K562 (cell line): ENCODE results near the gene CCDC138. TPM values are rescaled to one million over a fixed set of nuclear protein-coding genes. Genes with fewer than 3 reads are reported as not detected.

Source experiments
- ATAC-seq: fragments of 200-7000 bp; cut with Tn5 transposase; 3 replicates; pipeline ENCODE4 v1.9.1; 2020; ENCODE audit warnings: moderate library complexity
- BruUV-seq: library from RNA; stranded (reverse); fragments of 400-500 nt; replicated peaks from 2 replicates; lab custom pipeline; 2021; lab: Mats Ljungman, UMichigan
- CTCF ChIA-PET: fragments of 300-600 bp; formaldehyde crosslinking; extraction: SDS; loops from one replicate; lab custom pipeline; 2021; ENCODE audit warnings: low intra/inter-chr PET ratio; lab: Yijun Ruan, JAX
- POLR2A ChIA-PET: fragments of 300-600, 350-650 bp; sonication (Branson Sonifier 250); formaldehyde crosslinking; extraction: SDS; loops from one replicate; lab custom pipeline; 2021; ENCODE audit warnings: antibody characterized with exemption, inconsistent platforms; lab: Yijun Ruan, JAX
- DNase-seq, 4 experiments: peaks; one replicate each; pipeline versions ENCODE4 v3.0.0 to v3.0.0-alpha.2; 2011 to 2018; ENCODE audit warnings: low spot score in 3 of 4, mixed read lengths in 3 of 4; ENCODE audit errors: extremely low read depth in 1 of 4
- FAIRE-seq: peaks from 2 replicates; lab custom pipeline; 2011; peaks lifted over from hg19 to GRCh38; lab: Jason Lieb, UNC
- H2AFZ ChIP-seq: 2 replicates; pipeline ENCODE4 v1.6.0; 2011; ENCODE audit warnings: low read depth, low read length, control low read depth, inconsistent platforms
- H3K27ac ChIP-seq: fragments of 200-600 bp; 3 replicates; pipeline ENCODE4 v1.8.0; 2011; ENCODE audit warnings: low read depth, mild to moderate bottlenecking, control low read depth, inconsistent platforms, low read length, moderate library complexity, mixed read lengths; ENCODE audit errors: extremely low read depth
- H3K27me3 ChIP-seq, 2 experiments: fragments of 300-600 bp in 1 of 2; 2 replicates in 1 of 2; 3 replicates in 1 of 2; pipeline versions ENCODE4 v1.6.0 to v1.8.0; 2011; ENCODE audit warnings: inconsistent platforms in 2 of 2, low read length in 2 of 2, mild to moderate bottlenecking in 1 of 2, mixed read lengths in 1 of 2, moderate library complexity in 1 of 2; ENCODE audit not compliant: control insufficient read depth in 2 of 2, insufficient read depth in 2 of 2
- H3K36me3 ChIP-seq: fragments of 300-600 bp; 3 replicates; pipeline ENCODE4 v1.8.0; 2011; ENCODE audit warnings: mild to moderate bottlenecking, low read length, inconsistent platforms; ENCODE audit not compliant: control insufficient read depth, insufficient read depth
- H3K4me1 ChIP-seq, 2 experiments: fragments of 200-600 bp in 1 of 2; replicated peaks in 1 of 2; 2 replicates in 1 of 2; 3 replicates in 1 of 2; pipeline versions ENCODE4 v1.5.1 to v1.8.0; 2011; ENCODE audit warnings: inconsistent platforms in 2 of 2, low read length in 2 of 2, mild to moderate bottlenecking in 1 of 2, mixed read lengths in 1 of 2, moderate library complexity in 1 of 2; ENCODE audit not compliant: control insufficient read depth in 2 of 2, insufficient read depth in 2 of 2
- H3K4me2 ChIP-seq: 2 replicates; pipeline ENCODE4 v1.6.1; 2011; ENCODE audit warnings: low read length, control low read depth, inconsistent platforms, mixed read lengths; ENCODE audit not compliant: insufficient read depth
- H3K4me3 ChIP-seq: fragments of 200-600 bp; sonication (generic), shearing (Covaris generic); 2 replicates; pipeline ENCODE4 v1.5.1; 2016; ENCODE audit warnings: control low read depth, inconsistent platforms
- H3K79me2 ChIP-seq: fragments of 200-600 bp; 3 replicates; pipeline ENCODE4 v1.8.0; 2011; ENCODE audit warnings: low read length, inconsistent platforms; ENCODE audit not compliant: control insufficient read depth, insufficient read depth
- H3K9ac ChIP-seq, 2 experiments: 2 replicates each; pipeline versions ENCODE4 v1.6.0 to v1.6.1; 2011; ENCODE audit warnings: low read depth in 2 of 2, low read length in 2 of 2, control low read depth in 1 of 2, inconsistent platforms in 1 of 2, mild to moderate bottlenecking in 1 of 2, mixed read lengths in 1 of 2; ENCODE audit not compliant: insufficient read depth in 1 of 2
- H3K9me1 ChIP-seq: one replicate; pipeline ENCODE4 v1.6.0; 2011; ENCODE audit warnings: inconsistent platforms, mild to moderate bottlenecking, low read length, moderate library complexity; ENCODE audit not compliant: control insufficient read depth, insufficient read depth
- H3K9me3 ChIP-seq: replicated peaks from 2 replicates; pipeline ENCODE4 v1.5.1; 2011; ENCODE audit warnings: low read depth, low read length, inconsistent platforms; ENCODE audit not compliant: control insufficient read depth, insufficient read depth
- H4K20me1 ChIP-seq: replicated peaks from 2 replicates; pipeline ENCODE4 v1.6.1; 2011; ENCODE audit warnings: low read length, inconsistent platforms, mixed read lengths; ENCODE audit not compliant: control insufficient read depth, insufficient read depth
- ARID2 ChIP-seq: fragments of 450-650 bp; IDR thresholded peaks from 2 replicates; pipeline ENCODE4 v1.6.1; 2017; ENCODE audit warnings: antibody characterized with exemption, mild to moderate bottlenecking
- ATF1 ChIP-seq, 2 experiments: fragments of 450-650 bp in 1 of 2; IDR thresholded peaks; 2 replicates each; pipeline ENCODE4 v1.6.1; 2016; ENCODE audit warnings: missing compliant biosample characterization in 1 of 2, missing genetic modification characterization in 1 of 2
- BRCA1 ChIP-seq, 2 experiments: fragments of 450-650 bp in 1 of 2; sonication (generic) in 1 of 2; formaldehyde crosslinking in 1 of 2; IDR thresholded peaks; 2 replicates each; pipeline versions ENCODE4 v1.5.0 to v1.6.1; 2017 to 2020; ENCODE audit warnings: mild to moderate bottlenecking in 1 of 2, missing genetic modification reagents in 1 of 2
- CBX2 ChIP-seq: fragments of 200-600 bp; sonication (generic); IDR thresholded peaks from one replicate; pipeline ENCODE4 v1.6.1; 2012; ENCODE audit warnings: mild to moderate bottlenecking, low read length, inconsistent platforms; ENCODE audit not compliant: insufficient read depth, poor library complexity, severe bottlenecking
- CSDE1 ChIP-seq, 2 experiments: fragments of 450-650 bp; IDR thresholded peaks; 2 replicates each; pipeline ENCODE4 v1.6.1; 2016; ENCODE audit warnings: mild to moderate bottlenecking in 1 of 2
- E2F4 ChIP-seq: sonication (generic); formaldehyde crosslinking; IDR thresholded peaks from 2 replicates; pipeline ENCODE4 v1.8.0; 2022; ENCODE audit warnings: mild to moderate bottlenecking, low read depth, missing genetic modification reagents
- ELF1 ChIP-seq: fragments of 200-800 bp; sonication (Bioruptor generic); IDR thresholded peaks from 2 replicates; pipeline ENCODE4 v1.6.1; 2016; ENCODE audit warnings: missing genetic modification characterization, missing compliant biosample characterization
- THAP12 ChIP-seq: fragments of 250-450 bp; sonication (Bioruptor Pico); IDR thresholded peaks from 2 replicates; pipeline ENCODE4 v1.9.0; 2021; ENCODE audit warnings: mild to moderate bottlenecking, inconsistent platforms
- ZFX ChIP-seq: sonication (generic); formaldehyde crosslinking; IDR thresholded peaks from 2 replicates; pipeline ENCODE4 v1.8.0; 2022; ENCODE audit warnings: mild to moderate bottlenecking, missing genetic modification reagents, moderate library complexity
- ZSCAN29 ChIP-seq: fragments of 450-650 bp; IDR thresholded peaks from 2 replicates; pipeline ENCODE4 v1.6.1; 2017
- in situ Hi-C: fragments of 300-500 bp; cut with MboI; formaldehyde crosslinking; loops from 4 replicates; pipeline ENCODE4 v1.15.0; 2018; ENCODE audit warnings: inconsistent platforms, mixed read lengths
- intact Hi-C: fragments of 100-400 bp; cut with micrococcal nuclease; formaldehyde crosslinking; loops from 2 replicates; pipeline ENCODE4 v1.14.2; 2022
- polyA plus RNA-seq, 8 experiments: library from polyadenylated mRNA; depleted of rRNA in 4 of 8; stranded (reverse) in 5 of 8; unstranded in 3 of 8; fragments of >200 nt; fragmentation: Nextera tagmentation in 2 of 8; fragmentation: Illumina TruSeq in 1 of 8; extraction: Ambion mirVana in 2 of 8; extraction: Trizol in 1 of 8; gene quantifications; 2 replicates each; pipeline versions ENCODE4 v1.2.1 to v1.2.3, GENCODE V29; 2011 to 2014; ENCODE audit warnings: inconsistent platforms in 1 of 8, missing spikeins in 1 of 8
- total RNA-seq, 7 experiments: library from RNA; depleted of rRNA in 6 of 7; stranded (reverse); fragments of >200 nt in 6 of 7; fragmentation: Illumina TruSeq in 2 of 7; extraction: Trizol in 2 of 7; gene quantifications; 2 replicates each; pipeline versions ENCODE4 v1.2.1 to v1.2.3, GENCODE V29; 2011 to 2021; ENCODE audit warnings: low replicate concordance in 1 of 7
- TF ChIP-seq, protein P1 (sequence below): sonication (generic); formaldehyde crosslinking; IDR thresholded peaks from 2 replicates; pipeline ENCODE4 v1.8.0; 2023; ENCODE audit warnings: missing genetic modification reagents, mild to moderate bottlenecking, borderline replicate concordance

CCDC138 gene
- total and polyA plus RNA-seq, 9 of the 15 experiments (the other 6 are each of a cell fraction or from before 2014, with no cell fraction given), result 17.5 to 44.6 (median 26.7) TPM

DNA sequence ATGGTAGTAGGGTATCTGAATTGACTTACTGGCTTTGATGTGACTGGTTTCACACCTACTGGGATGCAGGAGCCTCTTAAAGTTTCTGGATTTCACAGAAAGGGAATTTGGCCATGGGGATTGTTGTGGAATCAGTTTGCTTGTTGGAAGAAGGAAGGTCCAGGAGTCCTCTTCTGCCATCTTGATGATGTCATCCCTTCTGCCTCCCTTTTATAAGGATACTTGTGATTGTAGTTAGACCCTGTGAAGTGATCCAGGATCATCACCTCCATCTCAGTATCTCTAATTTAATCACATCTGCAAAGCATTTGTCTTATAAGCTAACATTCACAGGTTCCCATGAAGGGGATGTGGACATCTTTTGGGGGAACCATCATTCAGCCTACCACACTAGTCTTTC lies 79.5 kb downstream of the CCDC138 start:
- Histone ChIP-seq H3K9me3 (peaks cover 8% of the 10 kb centered on the region), H2AFZ (no peak overlapping the region), H3K4me1 (no peaks in the 10 kb centered on the region), H4K20me1 (no peaks in the 10 kb centered on the region), H3K79me2 (no peaks in the 10 kb centered on the region), H3K27ac (no peak overlapping the region), H3K27me3 (no peaks in the 10 kb centered on the region), H3K4me2 (no peak overlapping the region), H3K9ac (no peak overlapping the region), H3K4me3 (no peak overlapping the region), H3K36me3 (peaks cover 37% of the 10 kb centered on the region; the same call in 2 of the 3 replicates), H3K9me1 (no peaks in the 10 kb centered on the region)
- FAIRE-seq (no peak), DNase-seq (no peak), ATAC-seq (no peak)
- intact Hi-C loops (no loop called here), in situ Hi-C loops (no loop called here)
- no TSS peak for BruUV-seq
- POLR2A ChIA-PET, result no interaction called here
- CTCF ChIA-PET, result no interaction called here
- TF ChIP-seq CSDE1 (IDR thresholded peaks at IDR 0.05), result no peak
- no peak for TF ChIP-seq ATF1 (CRISPR knock-in tag; IDR thresholded peaks at IDR 0.05)
- TF ChIP-seq ATF1 (tag; IDR thresholded peaks at IDR 0.05), result no peak
- TF ChIP-seq ARID2, result no peak
- TF ChIP-seq CBX2, result no peak
- no peak for TF ChIP-seq THAP12
- no peak for TF ChIP-seq BRCA1 (IDR thresholded peaks at IDR 0.05)
- TF ChIP-seq BRCA1 (CRISPR knock-in tag; IDR thresholded peaks at IDR 0.05), result no peak
- TF ChIP-seq ELF1, result no peak
- TF ChIP-seq ZSCAN29, result no peak
- TF ChIP-seq E2F4 (CRISPR knock-in tag), result no peak
- TF ChIP-seq, protein P1, sequence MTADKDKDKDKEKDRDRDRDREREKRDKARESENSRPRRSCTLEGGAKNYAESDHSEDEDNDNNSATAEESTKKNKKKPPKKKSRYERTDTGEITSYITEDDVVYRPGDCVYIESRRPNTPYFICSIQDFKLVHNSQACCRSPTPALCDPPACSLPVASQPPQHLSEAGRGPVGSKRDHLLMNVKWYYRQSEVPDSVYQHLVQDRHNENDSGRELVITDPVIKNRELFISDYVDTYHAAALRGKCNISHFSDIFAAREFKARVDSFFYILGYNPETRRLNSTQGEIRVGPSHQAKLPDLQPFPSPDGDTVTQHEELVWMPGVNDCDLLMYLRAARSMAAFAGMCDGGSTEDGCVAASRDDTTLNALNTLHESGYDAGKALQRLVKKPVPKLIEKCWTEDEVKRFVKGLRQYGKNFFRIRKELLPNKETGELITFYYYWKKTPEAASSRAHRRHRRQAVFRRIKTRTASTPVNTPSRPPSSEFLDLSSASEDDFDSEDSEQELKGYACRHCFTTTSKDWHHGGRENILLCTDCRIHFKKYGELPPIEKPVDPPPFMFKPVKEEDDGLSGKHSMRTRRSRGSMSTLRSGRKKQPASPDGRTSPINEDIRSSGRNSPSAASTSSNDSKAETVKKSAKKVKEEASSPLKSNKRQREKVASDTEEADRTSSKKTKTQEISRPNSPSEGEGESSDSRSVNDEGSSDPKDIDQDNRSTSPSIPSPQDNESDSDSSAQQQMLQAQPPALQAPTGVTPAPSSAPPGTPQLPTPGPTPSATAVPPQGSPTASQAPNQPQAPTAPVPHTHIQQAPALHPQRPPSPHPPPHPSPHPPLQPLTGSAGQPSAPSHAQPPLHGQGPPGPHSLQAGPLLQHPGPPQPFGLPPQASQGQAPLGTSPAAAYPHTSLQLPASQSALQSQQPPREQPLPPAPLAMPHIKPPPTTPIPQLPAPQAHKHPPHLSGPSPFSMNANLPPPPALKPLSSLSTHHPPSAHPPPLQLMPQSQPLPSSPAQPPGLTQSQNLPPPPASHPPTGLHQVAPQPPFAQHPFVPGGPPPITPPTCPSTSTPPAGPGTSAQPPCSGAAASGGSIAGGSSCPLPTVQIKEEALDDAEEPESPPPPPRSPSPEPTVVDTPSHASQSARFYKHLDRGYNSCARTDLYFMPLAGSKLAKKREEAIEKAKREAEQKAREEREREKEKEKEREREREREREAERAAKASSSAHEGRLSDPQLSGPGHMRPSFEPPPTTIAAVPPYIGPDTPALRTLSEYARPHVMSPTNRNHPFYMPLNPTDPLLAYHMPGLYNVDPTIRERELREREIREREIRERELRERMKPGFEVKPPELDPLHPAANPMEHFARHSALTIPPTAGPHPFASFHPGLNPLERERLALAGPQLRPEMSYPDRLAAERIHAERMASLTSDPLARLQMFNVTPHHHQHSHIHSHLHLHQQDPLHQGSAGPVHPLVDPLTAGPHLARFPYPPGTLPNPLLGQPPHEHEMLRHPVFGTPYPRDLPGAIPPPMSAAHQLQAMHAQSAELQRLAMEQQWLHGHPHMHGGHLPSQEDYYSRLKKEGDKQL (CRISPR knock-in tag), result no peak
- TF ChIP-seq ZFX (CRISPR knock-in tag), result no peak
